A549 (cell line): ENCODE results near the gene UTY. TPM values are rescaled to one million over a fixed set of nuclear protein-coding genes. Genes with fewer than 3 reads are reported as not detected.

ENCODE experiments used
- ATAC-seq, 2 experiments: fragments of 200-7000 bp in 1 of 2; fragments of >200 bp in 1 of 2; cut with Nextera tagmentation in 1 of 2; cut with Tn5 transposase in 1 of 2; 3 replicates each; pipeline versions ENCODE4 v1.8.0 to v1.9.1; 2018 to 2020; ENCODE audit warnings: mild to moderate bottlenecking in 1 of 2, moderate library complexity in 1 of 2
- CTCF ChIA-PET: fragments of 300-600 bp; sonication (Branson Sonifier 250); formaldehyde crosslinking; extraction: SDS; loops from one replicate; lab custom pipeline; 2021; ENCODE audit warnings: antibody characterized with exemption, inconsistent platforms; lab: Yijun Ruan, JAX
- POLR2A ChIA-PET: fragments of 350-600 bp; formaldehyde crosslinking; extraction: SDS; loops from one replicate; lab custom pipeline; 2021; ENCODE audit warnings: antibody characterized with exemption, inconsistent platforms; lab: Yijun Ruan, JAX
- DNase-seq, 2 experiments: peaks; one replicate each; pipeline versions ENCODE4 v3.0.0 to v3.0.0-alpha.2; 2011 to 2016; ENCODE audit warnings: low read depth in 1 of 2, low spot score in 1 of 2
- FAIRE-seq: peaks from 2 replicates; lab custom pipeline; 2011; peaks lifted over from hg19 to GRCh38; lab: Jason Lieb, UNC
- H3K27ac ChIP-seq, 2 experiments: fragments of >200 bp; sonication (Bioruptor Twin); formaldehyde crosslinking; 3 replicates each; pipeline ENCODE4 v1.5.1; 2016 to 2017
- H3K4me1 ChIP-seq: fragments of >200 bp; sonication (Bioruptor Twin); formaldehyde crosslinking; 3 replicates; pipeline ENCODE4 v1.6.1; 2016
- H3K4me2 ChIP-seq: fragments of >200 bp; sonication (Bioruptor Twin); formaldehyde crosslinking; 3 replicates; pipeline ENCODE4 v1.6.1; 2016
- H3K4me3 ChIP-seq: fragments of >200 bp; sonication (Bioruptor Twin); formaldehyde crosslinking; 3 replicates; pipeline ENCODE4 v1.5.1; 2016
- H3K9me3 ChIP-seq: fragments of >200 bp; sonication (Bioruptor Twin); formaldehyde crosslinking; 3 replicates; pipeline ENCODE4 v1.6.1; 2016
- ATOH8 ChIP-seq: fragments of 250-450 bp; sonication (Bioruptor Pico); IDR thresholded peaks from 2 replicates; pipeline ENCODE4 v1.5.0; 2020; ENCODE audit warnings: low read depth, mild to moderate bottlenecking, moderate library complexity
- BCL3 ChIP-seq: fragments of >200 bp; sonication (Bioruptor Twin); formaldehyde crosslinking; IDR thresholded peaks from 3 replicates; pipeline ENCODE4 v1.6.1; 2016
- EHF ChIP-seq: fragments of 250-450 bp; sonication (Bioruptor Pico); IDR thresholded peaks from 2 replicates; pipeline ENCODE4 v1.5.0; 2020; ENCODE audit warnings: mild to moderate bottlenecking
- ELK1 ChIP-seq: fragments of 150-350 bp; IDR thresholded peaks from 2 replicates; pipeline ENCODE4 v1.6.1; 2014; ENCODE audit warnings: low read depth, mild to moderate bottlenecking, low read length
- EP300 ChIP-seq, 2 experiments: fragments of >200 bp; sonication (Bioruptor Twin); formaldehyde crosslinking; IDR thresholded peaks; 2 replicates in 1 of 2; 3 replicates in 1 of 2; pipeline ENCODE4 v1.6.1; 2016 to 2017
- FOSL2 ChIP-seq, 2 experiments: fragments of 450-650 bp in 1 of 2; fragments of >200 bp in 1 of 2; sonication (Bioruptor Twin) in 1 of 2; formaldehyde crosslinking; IDR thresholded peaks; 2 replicates each; pipeline versions ENCODE4 v1.5.0 to v1.6.1; 2016 to 2020; ENCODE audit warnings: mild to moderate bottlenecking in 1 of 2, moderate library complexity in 1 of 2
- FOXS1 ChIP-seq: fragments of 250-450 bp; sonication (Bioruptor Pico); IDR thresholded peaks from 2 replicates; pipeline ENCODE4 v1.5.0; 2020; ENCODE audit warnings: mild to moderate bottlenecking, moderate library complexity
- GATA3 ChIP-seq: IDR thresholded peaks from 2 replicates; pipeline ENCODE4 v1.6.1; 2012; ENCODE audit warnings: borderline replicate concordance
- HOXA7 ChIP-seq: fragments of 250-450 bp; sonication (Bioruptor Pico); IDR thresholded peaks from 2 replicates; pipeline ENCODE4 v1.5.0; 2020; ENCODE audit warnings: mild to moderate bottlenecking, moderate library complexity
- HOXB13 ChIP-seq: fragments of 250-450 bp; sonication (Bioruptor Pico); IDR thresholded peaks from 2 replicates; pipeline ENCODE4 v1.5.0; 2020; ENCODE audit warnings: low read depth, mild to moderate bottlenecking, moderate library complexity
- JUN ChIP-seq, 2 experiments: fragments of >200 bp; sonication (Bioruptor Twin); formaldehyde crosslinking; IDR thresholded peaks; 2 replicates in 1 of 2; 3 replicates in 1 of 2; pipeline ENCODE4 v1.6.1; 2016 to 2017
- JUNB ChIP-seq: fragments of >200 bp; sonication (Bioruptor Twin); formaldehyde crosslinking; IDR thresholded peaks from 2 replicates; pipeline ENCODE4 v1.6.1; 2016
- MAZ ChIP-seq: fragments of 150-350 bp; IDR thresholded peaks from 2 replicates; pipeline ENCODE4 v1.6.1; 2014; ENCODE audit warnings: antibody characterized with exemption, low read depth, low read length, borderline replicate concordance
- MYC ChIP-seq: IDR thresholded peaks from 2 replicates; pipeline ENCODE4 v1.6.1; 2012; ENCODE audit warnings: mild to moderate bottlenecking, inconsistent platforms, low read length, improper control_type of control experiment, borderline replicate concordance
- NFE2L2 ChIP-seq: fragments of 150-350 bp; conservative IDR thresholded peaks from 2 replicates; pipeline ENCODE4 v1.6.1; 2014; ENCODE audit warnings: low read length
- RAD21 ChIP-seq, 2 experiments: fragments of >200 bp in 1 of 2; sonication (Bioruptor Twin) in 1 of 2; formaldehyde crosslinking in 1 of 2; IDR thresholded peaks in 1 of 2; conservative IDR thresholded peaks in 1 of 2; 2 replicates in 1 of 2; 3 replicates in 1 of 2; pipeline ENCODE4 v1.6.1; 2012 to 2018; ENCODE audit warnings: inconsistent platforms in 1 of 2
- RARB ChIP-seq: fragments of 250-450 bp; sonication (Bioruptor Pico); IDR thresholded peaks from 2 replicates; pipeline ENCODE4 v1.8.0; 2021; ENCODE audit warnings: mild to moderate bottlenecking, moderate library complexity
- RFX5 ChIP-seq: fragments of 450-650 bp; IDR thresholded peaks from 2 replicates; pipeline ENCODE4 v1.7.1; 2014; ENCODE audit warnings: antibody characterized with exemption, mild to moderate bottlenecking, moderate library complexity
- TP53 ChIP-seq: fragments of 250-450 bp; sonication (Bioruptor Pico); IDR thresholded peaks from 2 replicates; pipeline ENCODE4 v1.5.0; 2021; ENCODE audit warnings: mild to moderate bottlenecking, moderate library complexity
- USF2 ChIP-seq: fragments of 450-650 bp; IDR thresholded peaks from 2 replicates; pipeline ENCODE4 v1.6.1; 2014; ENCODE audit warnings: antibody characterized with exemption
- ZC3H11A ChIP-seq: fragments of 450-650 bp; IDR thresholded peaks from 2 replicates; pipeline ENCODE4 v1.6.1; 2014; ENCODE audit warnings: antibody characterized with exemption, mild to moderate bottlenecking
- ZFP36 ChIP-seq: fragments of 450-650 bp; IDR thresholded peaks from 2 replicates; pipeline ENCODE4 v1.6.1; 2014; ENCODE audit warnings: borderline replicate concordance; ENCODE audit not compliant: partially characterized antibody
- WGBS: methylation state at CpG from one replicate; pipeline ENCODE4 v1.1.6; 2017; ENCODE audit errors: missing lambda C conversion rate; 5-methylcytosine and 5-hydroxymethylcytosine counted together
- polyA plus RNA-seq, 4 experiments: library from polyadenylated mRNA; depleted of rRNA in 3 of 4; stranded (reverse); fragments of >200 nt; fragmentation: RNase III in 1 of 4; extraction: RNeasy Plus Mini Kit Qiagen cat#74134 plus additional on column Dnase treatment in 1 of 4; gene quantifications; 2 replicates in 3 of 4; 3 replicates in 1 of 4; pipeline ENCODE4 v1.2.3, GENCODE V29; 2011 to 2017
- TF ChIP-seq, protein P1 (sequence below): fragments of >200 bp; sonication (Bioruptor Twin); formaldehyde crosslinking; IDR thresholded peaks from 2 replicates; pipeline ENCODE4 v1.6.1; 2016
- TF ChIP-seq, protein P2 (sequence below): IDR thresholded peaks from 2 replicates; pipeline ENCODE4 v1.6.1; 2012; ENCODE audit warnings: low read depth, borderline replicate concordance
- TF ChIP-seq, protein P3 (sequence below): IDR thresholded peaks from 2 replicates; pipeline ENCODE4 v1.6.1; 2012

UTY gene
- polyA plus RNA-seq, 2 of the 4 experiments (the other 2 are of a cell fraction) = 2.9 to 12.5 TPM

DNA sequence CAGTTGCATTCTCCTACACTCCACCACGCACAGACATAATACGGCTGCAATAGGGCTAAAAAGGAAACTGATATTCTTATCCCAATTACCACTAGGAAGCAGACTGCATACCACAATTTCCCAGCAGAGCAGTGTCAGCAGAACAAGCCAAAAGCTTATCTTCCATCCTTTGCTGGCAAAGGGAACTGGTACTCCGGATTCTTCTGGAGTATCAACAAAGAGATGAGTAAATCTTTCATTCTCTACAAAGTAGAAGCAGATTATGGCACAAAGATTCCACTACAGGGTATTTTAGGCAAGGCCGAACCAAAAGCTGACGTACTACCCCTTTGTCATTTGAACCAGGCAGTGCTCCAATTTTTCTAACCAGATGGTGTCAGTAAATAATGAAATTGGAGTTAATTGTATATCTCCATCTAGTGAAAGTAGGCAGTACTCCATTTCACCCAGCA lies 56.5 kb downstream of the UTY start:
- Histone ChIP-seq H3K4me1 (no peaks in the 10 kb centered on the region), H3K9me3 (no peaks in the 10 kb centered on the region), H3K4me2 (no peak overlapping the region), H3K27ac (no peak overlapping the region), H3K4me3 (no peak overlapping the region)
- WGBS = 89% methylated on average over 5 of the region's 5 CpGs
- FAIRE-seq = no peak
- no peak for DNase-seq
- ChIA-PET POLR2A (no interaction called here), CTCF (no interaction called here)
- ATAC-seq = no peak
- TF ChIP-seq NFE2L2 = no peak
- TF ChIP-seq EHF (CRISPR knock-in tag) = no peak
- TF ChIP-seq, protein P1, sequence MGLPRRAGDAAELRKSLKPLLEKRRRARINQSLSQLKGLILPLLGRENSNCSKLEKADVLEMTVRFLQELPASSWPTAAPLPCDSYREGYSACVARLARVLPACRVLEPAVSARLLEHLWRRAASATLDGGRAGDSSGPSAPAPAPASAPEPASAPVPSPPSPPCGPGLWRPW = no peak
- TF ChIP-seq, protein P2, sequence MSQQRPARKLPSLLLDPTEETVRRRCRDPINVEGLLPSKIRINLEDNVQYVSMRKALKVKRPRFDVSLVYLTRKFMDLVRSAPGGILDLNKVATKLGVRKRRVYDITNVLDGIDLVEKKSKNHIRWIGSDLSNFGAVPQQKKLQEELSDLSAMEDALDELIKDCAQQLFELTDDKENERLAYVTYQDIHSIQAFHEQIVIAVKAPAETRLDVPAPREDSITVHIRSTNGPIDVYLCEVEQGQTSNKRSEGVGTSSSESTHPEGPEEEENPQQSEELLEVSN = no peak
- TF ChIP-seq TP53 (CRISPR knock-in tag) = no peak
- no peak for TF ChIP-seq BCL3
- TF ChIP-seq ELK1 = no peak
- no peak for TF ChIP-seq ATOH8
- no peak for TF ChIP-seq HOXA7 (CRISPR knock-in tag)
- no peak for TF ChIP-seq JUN (IDR thresholded peaks at IDR 0.05)
- no peak for TF ChIP-seq JUNB
- no peak for TF ChIP-seq MYC
- TF ChIP-seq ZC3H11A = no peak
- no peak for TF ChIP-seq HOXB13 (CRISPR knock-in tag)
- no peak for TF ChIP-seq MAZ
- no peak for TF ChIP-seq FOSL2 (IDR thresholded peaks at IDR 0.05)
- TF ChIP-seq FOSL2 (CRISPR knock-in tag; IDR thresholded peaks at IDR 0.05) = no peak
- no peak for TF ChIP-seq RFX5
- TF ChIP-seq, protein P3, sequence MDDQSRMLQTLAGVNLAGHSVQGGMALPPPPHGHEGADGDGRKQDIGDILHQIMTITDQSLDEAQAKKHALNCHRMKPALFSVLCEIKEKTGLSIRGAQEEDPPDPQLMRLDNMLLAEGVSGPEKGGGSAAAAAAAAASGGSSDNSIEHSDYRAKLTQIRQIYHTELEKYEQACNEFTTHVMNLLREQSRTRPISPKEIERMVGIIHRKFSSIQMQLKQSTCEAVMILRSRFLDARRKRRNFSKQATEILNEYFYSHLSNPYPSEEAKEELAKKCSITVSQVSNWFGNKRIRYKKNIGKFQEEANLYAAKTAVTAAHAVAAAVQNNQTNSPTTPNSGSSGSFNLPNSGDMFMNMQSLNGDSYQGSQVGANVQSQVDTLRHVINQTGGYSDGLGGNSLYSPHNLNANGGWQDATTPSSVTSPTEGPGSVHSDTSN = no peak
- no peak for TF ChIP-seq ZFP36

DNA sequence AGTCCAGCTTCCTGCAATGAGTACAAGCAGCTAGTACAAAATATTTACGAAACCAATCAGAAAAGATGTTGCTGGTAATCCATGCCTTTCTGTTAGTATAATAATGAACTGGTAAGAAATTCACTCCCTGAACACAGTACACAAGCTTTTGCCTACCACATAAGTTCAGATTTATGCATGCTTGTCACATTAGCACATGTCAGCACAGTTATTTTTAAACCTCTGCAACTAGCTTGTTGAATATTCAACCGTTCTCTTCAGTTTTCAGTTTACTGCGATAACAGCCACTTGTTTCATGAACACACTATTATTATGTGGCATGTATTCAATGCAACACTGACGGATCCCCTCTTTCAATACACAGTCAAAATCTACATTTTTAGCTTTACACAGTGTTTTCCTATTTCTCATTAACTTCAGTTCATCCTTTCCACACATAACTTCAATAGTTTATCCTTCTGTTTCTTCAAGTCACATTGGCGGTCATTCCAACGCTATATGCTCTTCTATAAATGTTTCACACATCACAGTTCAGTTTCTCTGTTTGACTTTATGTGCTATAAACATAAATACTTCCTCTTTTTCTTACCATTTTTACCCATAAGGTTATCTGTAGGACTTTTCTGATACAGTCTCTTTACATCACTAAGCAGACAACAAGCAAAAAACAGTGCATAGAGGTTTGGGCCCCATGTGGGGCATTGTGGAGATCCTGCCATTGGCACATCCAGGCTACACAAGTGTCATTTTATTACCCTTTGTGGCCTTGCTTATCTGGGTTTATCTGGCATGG lies 62.8 kb downstream of the UTY start:
- no peaks in the 10 kb centered on the region for H3K4me1 ChIP-seq
- ATAC-seq (no peak), DNase-seq (no peak), FAIRE-seq (no peak)
- 92% methylated on average over 6 of the region's 6 CpGs for WGBS
- H3K4me2 ChIP-seq = no peak overlapping the region
- POLR2A ChIA-PET = no interaction called here
- H3K9me3 ChIP-seq = no peaks in the 10 kb centered on the region
- CTCF ChIA-PET = no interaction called here
- H3K27ac ChIP-seq = no peak overlapping the region
- H3K4me3 ChIP-seq = no peak overlapping the region
- no peak for TF ChIP-seq MYC
- no peak for TF ChIP-seq EHF (CRISPR knock-in tag)
- no peak for TF ChIP-seq RARB
- TF ChIP-seq GATA3 = no peak
- TF ChIP-seq JUN (IDR thresholded peaks at IDR 0.05) = no peak
- no peak for TF ChIP-seq USF2
- TF ChIP-seq RAD21 (conservative IDR thresholded peaks at IDR 0.05 in 1 of 2, IDR thresholded peaks at IDR 0.05 in 1 of 2) = no peak
- no peak for TF ChIP-seq EP300 (IDR thresholded peaks at IDR 0.05)
- TF ChIP-seq ATOH8 = no peak
- TF ChIP-seq FOXS1 = no peak
